RWPE2 (cell line): ENCODE results near the gene ANKRD60.

Source experiments
- ATAC-seq: fragments of 200-7000 bp; cut with Tn5 transposase; 3 replicates; pipeline ENCODE4 v1.9.1; 2021; ENCODE audit warnings: low read depth
- DNase-seq: peaks from one replicate; pipeline ENCODE4 v3.0.0-alpha.2; 2020; ENCODE audit warnings: low spot score
- H3K27ac ChIP-seq: fragments of 450-650 bp; 2 replicates; pipeline ENCODE4 v1.5.1; 2017; ENCODE audit warnings: mild to moderate bottlenecking; ENCODE audit not compliant: poor library complexity, severe bottlenecking
- H3K27me3 ChIP-seq: fragments of 250-450 bp; sonication (Bioruptor Pico); 2 replicates; pipeline ENCODE4 v1.5.1; 2021; ENCODE audit warnings: mild to moderate bottlenecking, moderate library complexity; ENCODE audit not compliant: insufficient read depth, poor library complexity, severe bottlenecking
- H3K36me3 ChIP-seq: fragments of 250-450 bp; sonication (Bioruptor Pico); 2 replicates; pipeline ENCODE4 v1.5.1; 2020; ENCODE audit warnings: low read depth, mild to moderate bottlenecking, moderate library complexity
- H3K4me1 ChIP-seq: fragments of 250-450 bp; sonication (Bioruptor Pico); 2 replicates; pipeline ENCODE4 v1.5.1; 2021; ENCODE audit warnings: mild to moderate bottlenecking, moderate library complexity; ENCODE audit not compliant: insufficient read depth, poor library complexity, severe bottlenecking
- H3K4me3 ChIP-seq: fragments of 250-450 bp; sonication (Bioruptor Pico); 2 replicates; pipeline ENCODE4 v1.5.1; 2021; ENCODE audit warnings: mild to moderate bottlenecking, moderate library complexity; ENCODE audit not compliant: severe bottlenecking
- H3K9me3 ChIP-seq: fragments of 250-450 bp; sonication (Bioruptor Pico); 2 replicates; pipeline ENCODE4 v1.5.1; 2021; ENCODE audit warnings: mild to moderate bottlenecking, moderate library complexity; ENCODE audit not compliant: severe bottlenecking
- CTCF ChIP-seq: fragments of 450-650 bp; IDR thresholded peaks from one replicate; pipeline ENCODE4 v1.5.1; 2017; ENCODE audit warnings: mild to moderate bottlenecking, moderate library complexity; ENCODE audit not compliant: poor library complexity, severe bottlenecking

ANKRD60 gene

GRCh38 chr20:58188527-58188926 is 39.9 kb downstream of the ANKRD60 start:
- peaks cover 12% of the 10 kb centered on the region for H3K9me3 ChIP-seq
- no peak overlapping the region for H3K27ac ChIP-seq
- DNase-seq (no peak), ATAC-seq (no peak)
- H3K4me1 ChIP-seq: no peaks in the 10 kb centered on the region
- H3K27me3 ChIP-seq: no peaks in the 10 kb centered on the region
- no peaks in the 10 kb centered on the region for H3K36me3 ChIP-seq
- no peak for TF ChIP-seq CTCF
- no peak overlapping the region for H3K4me3 ChIP-seq

- H3K27ac ChIP-seq: no peak overlapping the region
- peaks cover 12% of the 10 kb centered on the region for H3K9me3 ChIP-seq
- no peak for ATAC-seq
- no peak overlapping the region for H3K4me3 ChIP-seq
- no peak for DNase-seq
- H3K36me3 ChIP-seq: no peaks in the 10 kb centered on the region
- H3K27me3 ChIP-seq: no peaks in the 10 kb centered on the region
- no peaks in the 10 kb centered on the region for H3K4me1 ChIP-seq
- no peak for TF ChIP-seq CTCF
Measured at GRCh38 chr20:58184984-58185383, 43.5 kb downstream of the ANKRD60 start.

- no peak for TF ChIP-seq CTCF
- Histone ChIP-seq H3K4me1 (no peaks in the 10 kb centered on the region), H3K36me3 (no peaks in the 10 kb centered on the region), H3K9me3 (peaks cover 12% of the 10 kb centered on the region), H3K27me3 (no peaks in the 10 kb centered on the region), H3K4me3 (no peak overlapping the region), H3K27ac (no peak overlapping the region)
- no peak for ATAC-seq
- no peak for DNase-seq
Measured at GRCh38 chr20:58184063-58184462, 44.4 kb downstream of the ANKRD60 start.

- Histone ChIP-seq H3K4me3 (no peak overlapping the region), H3K27me3 (no peaks in the 10 kb centered on the region), H3K9me3 (peaks cover 12% of the 10 kb centered on the region), H3K27ac (no peak overlapping the region), H3K4me1 (no peaks in the 10 kb centered on the region), H3K36me3 (no peaks in the 10 kb centered on the region)
- TF ChIP-seq CTCF: no peak
- no peak for ATAC-seq
- no peak for DNase-seq
Measured at GRCh38 chr20:58182521-58183140, 45.8 kb downstream of the ANKRD60 start.

GRCh38 chr20:58179432-58180099 is 48.9 kb downstream of the ANKRD60 start:
- ATAC-seq: peak; percentile 82
- Histone ChIP-seq H3K4me1 (no peaks in the 10 kb centered on the region), H3K27me3 (no peaks in the 10 kb centered on the region), H3K4me3 (peak overlapping the region; percentile 1), H3K36me3 (no peaks in the 10 kb centered on the region), H3K9me3 (peaks cover 11% of the 10 kb centered on the region), H3K27ac (no peak overlapping the region)
- peak; percentile 100 for TF ChIP-seq CTCF
- no peak for DNase-seq
